ENCODE results near the gene IMMP2L.

IMMP2L gene

GRCh38 chr7:111090846-111091245 is 471.4 kb downstream of the IMMP2L start, which contains the start of gene LRRN3:
Gene LRRN3 (plus strand): TSS chr7:111091127. CDS start chr7:111122773, 31,646 bp downstream.
- H3K9ac ChIP-seq (ENCODE audit: low read length), result no peak within 1 kb of the TSS
- H3K36me3 ChIP-seq (ENCODE audit: control insufficient read depth, insufficient read depth, low read length), result no peaks in the 10 kb centered on the region

DNA sequence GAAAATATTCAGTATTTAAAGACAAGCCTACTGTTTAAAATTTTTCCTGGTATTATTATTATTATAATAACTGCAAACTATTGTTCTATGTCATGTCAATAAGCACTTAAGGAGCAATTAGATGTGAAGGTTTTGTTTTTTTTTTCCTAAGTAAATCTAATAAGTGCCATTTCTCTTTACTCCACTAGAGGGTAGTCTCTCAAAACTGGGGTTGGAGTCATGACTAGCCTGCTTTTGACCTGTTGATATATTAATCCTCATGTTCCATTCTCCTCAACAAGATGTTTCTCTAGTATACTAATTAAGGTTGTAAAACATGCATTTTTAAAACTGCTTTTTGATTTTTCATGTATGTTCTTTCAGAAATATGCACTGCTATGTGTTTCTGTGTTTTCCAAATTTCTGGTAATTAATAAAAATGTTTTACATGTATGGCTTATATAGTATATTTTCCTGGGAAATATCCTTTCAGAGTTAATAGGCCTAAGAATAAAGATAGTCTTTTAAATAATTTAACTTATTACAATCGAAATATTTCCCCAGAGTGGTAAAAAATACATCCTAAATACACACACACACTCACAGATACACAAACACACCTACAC is 472.4 kb downstream of the IMMP2L start:
- Histone ChIP-seq H3K9me3 (ENCODE audit: control insufficient read depth, insufficient read depth, low read depth, low read length) (no peaks in the 10 kb centered on the region), H3K9ac (ENCODE audit: low read length) (no peak overlapping the region), H3K27me3 (ENCODE audit: control insufficient read depth, insufficient read depth, low read length) (no peaks in the 10 kb centered on the region), H3K4me1 (ENCODE audit: control insufficient read depth, insufficient read depth, low read length) (peaks cover 43% of the 10 kb centered on the region), H3K27ac (ENCODE audit: low read depth, low read length) (no peak overlapping the region), H3K36me3 (ENCODE audit: control insufficient read depth, insufficient read depth, low read length) (no peaks in the 10 kb centered on the region), H3K4me3 (ENCODE audit: low read depth, low read length) (no peak overlapping the region)

More at GRCh38 chr7:111090846-111091245, 471.4 kb downstream of the IMMP2L start, which contains the start of gene LRRN3:
- Histone ChIP-seq H3K27ac (ENCODE audit: low read depth, low read length) (no peak within 1 kb of the TSS), H3K4me3 (ENCODE audit: low read depth, low read length) (peak within 1 kb of the TSS; percentile 21; the same call in 1 of the 2 replicates), H3K27me3 (ENCODE audit: control insufficient read depth, insufficient read depth, low read length) (no peaks in the 10 kb centered on the region), H3K4me1 (ENCODE audit: control insufficient read depth, insufficient read depth, low read length) (peaks cover 46% of the 10 kb centered on the region), H3K9me3 (ENCODE audit: control insufficient read depth, insufficient read depth, low read depth, low read length) (no peaks in the 10 kb centered on the region)

- Histone ChIP-seq H3K9ac (ENCODE audit: low read length) (no peak overlapping the region), H3K27me3 (ENCODE audit: control insufficient read depth, insufficient read depth, low read length) (no peaks in the 10 kb centered on the region), H3K36me3 (ENCODE audit: control insufficient read depth, insufficient read depth, low read length) (no peaks in the 10 kb centered on the region), H3K27ac (ENCODE audit: low read depth, low read length) (no peak overlapping the region), H3K9me3 (ENCODE audit: control insufficient read depth, insufficient read depth, low read depth, low read length) (no peaks in the 10 kb centered on the region), H3K4me3 (ENCODE audit: low read depth, low read length) (no peak overlapping the region), H3K4me1 (ENCODE audit: control insufficient read depth, insufficient read depth, low read length) (peaks cover 29% of the 10 kb centered on the region)
These were observed 474.0 kb downstream of the IMMP2L start for GRCh38 chr7:111088328-111088727.

DNA sequence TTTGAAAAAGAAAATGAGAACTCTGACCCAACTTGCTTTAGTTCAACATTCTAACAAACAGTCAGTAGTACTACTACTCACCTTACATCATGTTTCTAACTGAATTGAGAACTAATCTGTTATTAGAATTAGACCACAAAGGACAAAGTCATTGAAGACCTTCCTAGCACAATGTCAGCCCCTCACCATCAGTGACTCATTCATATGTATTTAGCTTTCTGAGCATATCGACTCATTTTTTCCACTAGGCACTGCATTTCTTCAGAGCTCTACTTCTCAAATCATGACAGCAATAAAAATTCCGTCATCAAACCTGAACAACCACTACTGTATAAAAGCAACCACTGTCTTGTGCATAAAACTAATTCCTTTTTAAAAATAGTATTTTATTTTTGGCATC is 475.8 kb downstream of the IMMP2L start:
- peaks cover 22% of the 10 kb centered on the region for H3K4me1 ChIP-seq (ENCODE audit: control insufficient read depth, insufficient read depth, low read length)
- no peak overlapping the region for H3K9ac ChIP-seq (ENCODE audit: low read length)
- H3K4me3 ChIP-seq (ENCODE audit: low read depth, low read length), result no peak overlapping the region
- H3K36me3 ChIP-seq (ENCODE audit: control insufficient read depth, insufficient read depth, low read length), result no peaks in the 10 kb centered on the region
- H3K27me3 ChIP-seq (ENCODE audit: control insufficient read depth, insufficient read depth, low read length), result no peaks in the 10 kb centered on the region
- H3K9me3 ChIP-seq (ENCODE audit: control insufficient read depth, insufficient read depth, low read depth, low read length), result no peaks in the 10 kb centered on the region
- H3K27ac ChIP-seq (ENCODE audit: low read depth, low read length), result no peak overlapping the region

DNA sequence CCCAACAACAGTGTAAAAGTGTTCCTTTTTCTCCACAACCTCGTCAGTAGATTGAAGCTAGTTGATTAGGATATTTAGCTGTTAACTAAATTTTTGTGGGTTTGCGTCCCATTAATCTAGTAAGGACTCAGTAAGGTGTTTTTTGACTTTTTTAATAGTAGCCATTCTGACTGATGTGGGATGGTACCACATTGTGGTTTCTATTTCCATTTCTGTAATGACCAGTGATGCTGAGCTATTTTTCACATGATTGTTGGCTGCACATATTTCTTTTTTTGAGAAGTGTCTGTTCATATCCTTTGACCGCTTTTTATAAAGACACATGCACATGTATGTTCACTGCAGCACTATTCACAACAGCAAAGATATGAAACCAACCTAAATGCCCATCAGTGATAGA is 476.9 kb downstream of the IMMP2L start:
- peaks cover 11% of the 10 kb centered on the region for H3K4me1 ChIP-seq (ENCODE audit: control insufficient read depth, insufficient read depth, low read length)
- H3K27ac ChIP-seq (ENCODE audit: low read depth, low read length), result no peak overlapping the region
- no peaks in the 10 kb centered on the region for H3K27me3 ChIP-seq (ENCODE audit: control insufficient read depth, insufficient read depth, low read length)
- no peaks in the 10 kb centered on the region for H3K9me3 ChIP-seq (ENCODE audit: control insufficient read depth, insufficient read depth, low read depth, low read length)
- H3K4me3 ChIP-seq (ENCODE audit: low read depth, low read length), result no peak overlapping the region
- H3K36me3 ChIP-seq (ENCODE audit: control insufficient read depth, insufficient read depth, low read length), result no peaks in the 10 kb centered on the region
- no peak overlapping the region for H3K9ac ChIP-seq (ENCODE audit: low read length)

DNA sequence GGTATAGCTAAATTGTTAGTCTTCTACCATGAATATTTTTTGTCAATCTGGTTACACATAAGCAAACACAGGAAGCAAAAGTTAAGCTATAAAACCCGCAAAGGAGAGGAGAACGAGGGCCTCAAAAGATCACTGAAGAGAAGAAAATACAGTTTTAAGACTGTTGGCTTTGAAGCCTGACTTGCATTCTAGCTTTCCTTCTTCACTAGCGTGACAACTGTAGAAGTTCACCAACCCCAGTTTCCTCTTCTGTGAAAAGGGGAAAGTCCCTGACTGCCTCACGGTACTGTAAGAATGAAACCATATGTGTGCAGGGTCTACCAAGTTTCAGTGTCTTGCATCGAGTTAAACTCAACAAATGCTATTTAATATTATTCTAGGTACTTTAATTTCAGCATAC is 478.9 kb downstream of the IMMP2L start:
- H3K9ac ChIP-seq (ENCODE audit: low read length), result no peak overlapping the region
- H3K27me3 ChIP-seq (ENCODE audit: control insufficient read depth, insufficient read depth, low read length), result no peaks in the 10 kb centered on the region
- no peaks in the 10 kb centered on the region for H3K9me3 ChIP-seq (ENCODE audit: control insufficient read depth, insufficient read depth, low read depth, low read length)
- H3K4me1 ChIP-seq (ENCODE audit: control insufficient read depth, insufficient read depth, low read length), result peaks cover 11% of the 10 kb centered on the region
- H3K4me3 ChIP-seq (ENCODE audit: low read depth, low read length), result no peak overlapping the region
- H3K27ac ChIP-seq (ENCODE audit: low read depth, low read length), result no peak overlapping the region
- H3K36me3 ChIP-seq (ENCODE audit: control insufficient read depth, insufficient read depth, low read length), result no peaks in the 10 kb centered on the region

DNA sequence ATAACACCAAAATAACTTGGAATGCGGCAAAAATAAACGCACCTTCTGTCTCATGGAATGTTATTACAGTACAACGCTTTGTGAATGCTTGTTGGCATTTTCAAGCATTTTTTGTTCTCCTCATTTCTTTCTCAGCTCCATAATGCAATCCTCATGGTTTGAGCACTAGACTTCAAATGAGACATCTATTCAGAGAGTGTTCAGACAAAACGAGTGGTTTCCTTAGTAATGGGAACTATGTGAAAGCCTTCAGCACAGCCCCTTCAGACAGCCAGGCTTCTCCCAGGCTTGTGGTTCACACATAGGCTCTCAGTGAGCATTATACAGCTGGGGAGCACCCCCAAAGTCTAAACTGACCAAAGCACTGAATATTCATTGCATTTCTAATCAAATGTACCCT is 479.9 kb downstream of the IMMP2L start:
- H3K9ac ChIP-seq (ENCODE audit: low read length), result no peak overlapping the region
- no peaks in the 10 kb centered on the region for H3K36me3 ChIP-seq (ENCODE audit: control insufficient read depth, insufficient read depth, low read length)
- H3K27me3 ChIP-seq (ENCODE audit: control insufficient read depth, insufficient read depth, low read length), result no peaks in the 10 kb centered on the region
- H3K9me3 ChIP-seq (ENCODE audit: control insufficient read depth, insufficient read depth, low read depth, low read length), result no peaks in the 10 kb centered on the region
- no peak overlapping the region for H3K4me3 ChIP-seq (ENCODE audit: low read depth, low read length)
- H3K27ac ChIP-seq (ENCODE audit: low read depth, low read length), result no peak overlapping the region; the same call in 1 of the 2 replicates
- peaks cover 11% of the 10 kb centered on the region for H3K4me1 ChIP-seq (ENCODE audit: control insufficient read depth, insufficient read depth, low read length)

DNA sequence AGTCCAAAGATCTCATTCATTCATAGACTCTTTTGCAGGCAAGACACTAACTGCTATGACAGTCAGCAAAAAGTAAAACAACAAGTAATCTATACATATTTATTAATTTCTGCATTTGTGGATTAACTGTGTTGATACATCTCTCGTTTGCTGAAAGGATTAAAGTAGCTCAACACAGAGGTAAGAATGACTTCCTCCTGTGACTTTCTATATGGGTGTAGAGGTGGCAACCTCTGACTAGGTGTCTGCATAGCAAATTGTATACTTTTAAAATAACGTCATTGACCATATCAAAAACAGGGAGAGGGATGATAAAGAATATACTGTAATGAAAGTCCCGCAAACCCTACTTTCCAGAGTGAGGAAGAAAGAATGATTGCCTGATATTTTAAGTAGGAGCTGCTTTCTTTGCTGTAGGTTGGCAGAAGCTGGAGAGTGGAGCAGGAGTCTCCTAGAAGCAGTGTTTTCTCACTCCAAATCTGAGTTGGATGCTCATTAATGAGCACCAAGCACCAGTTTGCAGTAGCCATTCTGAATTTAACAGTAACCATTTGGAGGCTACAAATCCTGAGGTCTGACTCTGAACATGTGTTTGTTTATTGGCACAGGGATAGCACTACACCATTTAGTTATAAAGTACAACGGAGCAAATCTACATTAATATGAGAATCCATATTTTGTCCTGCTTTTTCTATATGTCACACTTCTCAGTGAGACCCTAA is 480.6 kb downstream of the IMMP2L start:
- Histone ChIP-seq H3K9me3 (ENCODE audit: control insufficient read depth, insufficient read depth, low read depth, low read length) (no peaks in the 10 kb centered on the region), H3K9ac (ENCODE audit: low read length) (no peak overlapping the region), H3K4me3 (ENCODE audit: low read depth, low read length) (no peak overlapping the region), H3K27ac (ENCODE audit: low read depth, low read length) (no peak overlapping the region), H3K4me1 (ENCODE audit: control insufficient read depth, insufficient read depth, low read length) (peaks cover 16% of the 10 kb centered on the region), H3K36me3 (ENCODE audit: control insufficient read depth, insufficient read depth, low read length) (no peaks in the 10 kb centered on the region), H3K27me3 (ENCODE audit: control insufficient read depth, insufficient read depth, low read length) (no peaks in the 10 kb centered on the region)

- Histone ChIP-seq H3K4me3 (ENCODE audit: low read depth, low read length) (no peak overlapping the region), H3K27me3 (ENCODE audit: control insufficient read depth, insufficient read depth, low read length) (no peaks in the 10 kb centered on the region), H3K9ac (ENCODE audit: low read length) (no peak overlapping the region), H3K9me3 (ENCODE audit: control insufficient read depth, insufficient read depth, low read depth, low read length) (no peaks in the 10 kb centered on the region), H3K27ac (ENCODE audit: low read depth, low read length) (no peak overlapping the region), H3K4me1 (ENCODE audit: control insufficient read depth, insufficient read depth, low read length) (peaks cover 20% of the 10 kb centered on the region), H3K36me3 (ENCODE audit: control insufficient read depth, insufficient read depth, low read length) (no peaks in the 10 kb centered on the region)
These were observed 481.7 kb downstream of the IMMP2L start for GRCh38 chr7:111080495-111081105.

GRCh38 chr7:111077001-111077400 is 485.3 kb downstream of the IMMP2L start:
- Histone ChIP-seq H3K4me3 (ENCODE audit: low read depth, low read length) (no peak overlapping the region), H3K27me3 (ENCODE audit: control insufficient read depth, insufficient read depth, low read length) (no peaks in the 10 kb centered on the region), H3K36me3 (ENCODE audit: control insufficient read depth, insufficient read depth, low read length) (no peaks in the 10 kb centered on the region), H3K9me3 (ENCODE audit: control insufficient read depth, insufficient read depth, low read depth, low read length) (no peaks in the 10 kb centered on the region), H3K27ac (ENCODE audit: low read depth, low read length) (no peak overlapping the region), H3K4me1 (ENCODE audit: control insufficient read depth, insufficient read depth, low read length) (peaks cover 28% of the 10 kb centered on the region), H3K9ac (ENCODE audit: low read length) (no peak overlapping the region)

- H3K9ac ChIP-seq (ENCODE audit: low read length), result no peak overlapping the region
- no peak overlapping the region for H3K4me3 ChIP-seq (ENCODE audit: low read depth, low read length)
- peaks cover 27% of the 10 kb centered on the region for H3K4me1 ChIP-seq (ENCODE audit: control insufficient read depth, insufficient read depth, low read length)
- no peaks in the 10 kb centered on the region for H3K27me3 ChIP-seq (ENCODE audit: control insufficient read depth, insufficient read depth, low read length)
- H3K36me3 ChIP-seq (ENCODE audit: control insufficient read depth, insufficient read depth, low read length), result no peaks in the 10 kb centered on the region
- no peaks in the 10 kb centered on the region for H3K9me3 ChIP-seq (ENCODE audit: control insufficient read depth, insufficient read depth, low read depth, low read length)
- H3K27ac ChIP-seq (ENCODE audit: low read depth, low read length), result no peak overlapping the region
These were observed 486.1 kb downstream of the IMMP2L start for GRCh38 chr7:111076205-111076604.

All from HUES6 (cell line).